ENCODE results near the gene OVOL2. TPM values are rescaled to one million over a fixed set of nuclear protein-coding genes. Genes with fewer than 3 reads are reported as not detected.

OVOL2 gene
- total RNA-seq, 1 donor from 2014 or later: not detected

GRCh38 chr20:17995967-17996819 is 61.5 kb downstream of the OVOL2 start:
- intact Hi-C loops (cut with DNase I): loop anchor here (5.0 to 10.0 kb wide), 2 partner anchors 461 to 494 kb away; partner anchors contain the start of gene BFSP1
- no peak for DNase-seq (ENCODE audit: low spot score)

- intact Hi-C loops (cut with DNase I): loop anchor here (10.0 kb wide), 1 partner anchor 459 kb away; the partner anchor contains the start of gene BFSP1
- DNase-seq (ENCODE audit: low spot score): no peak
These were observed 64.2 kb downstream of the OVOL2 start for GRCh38 chr20:17993546-17993945.

GRCh38 chr20:17992847-17993513 is 64.7 kb downstream of the OVOL2 start:
- no peak for DNase-seq (ENCODE audit: low spot score)
- intact Hi-C loops (cut with DNase I): loop anchor here (10.0 kb wide), 1 partner anchor 458 kb away; the partner anchor contains the start of gene BFSP1

- no peak for DNase-seq (ENCODE audit: low spot score)
- intact Hi-C loops (cut with DNase I): loop anchor here (10.0 kb wide), 1 partner anchor 457 kb away; the partner anchor contains the start of gene BFSP1
These were observed 65.5 kb downstream of the OVOL2 start for GRCh38 chr20:17992224-17992637.

- DNase-seq (ENCODE audit: low spot score): no peak
- intact Hi-C loops (cut with DNase I): loop anchor here (10.0 kb wide), 1 partner anchor 456 kb away; the partner anchor contains the start of gene BFSP1
These were observed 67.3 kb downstream of the OVOL2 start for GRCh38 chr20:17990278-17990972.

GRCh38 chr20:17987988-17988387 is 69.7 kb downstream of the OVOL2 start:
- intact Hi-C loops (cut with DNase I): no loop called here
- no peak for DNase-seq (ENCODE audit: low spot score)

- no peak for DNase-seq (ENCODE audit: low spot score)
- intact Hi-C loops (cut with DNase I): no loop called here
These were observed 72.2 kb downstream of the OVOL2 start for GRCh38 chr20:17985388-17986018.

GRCh38 chr20:17976305-17976704 is 81.4 kb downstream of the OVOL2 start:
- no peak for DNase-seq (ENCODE audit: low spot score)

More at GRCh38 chr20:17976305-17976704, 81.4 kb downstream of the OVOL2 start:
- intact Hi-C loops (cut with DNase I): no loop called here

Other genes starting within 250 kb of the OVOL2 start
- 42.1 TPM for gene SNX5, start 89.1 kb downstream of the OVOL2 start, total RNA-seq
- 9.5 TPM for gene MGME1, start 88.9 kb downstream of the OVOL2 start, total RNA-seq
- 9.7 TPM for gene KAT14, start 79.9 kb upstream of the OVOL2 start, total RNA-seq
- gene PET117, start 79.9 kb upstream of the OVOL2 start, total RNA-seq: 11.0 TPM
- 6.0 TPM for gene ZNF133, start 230.6 kb upstream of the OVOL2 start, total RNA-seq